Natural killer cell (primary cell): ENCODE results near the gene DMRTC2. TPM values are rescaled to one million over a fixed set of nuclear protein-coding genes. Genes with fewer than 3 reads are reported as not detected.

ENCODE experiments used
- ATAC-seq, 3 donors: fragments of 150-1000 bp in 2 of 3; fragments of 200-7000 bp in 1 of 3; cut with Tn5 transposase; 1 replicate in 1 of 3; 2 replicates in 2 of 3; pipeline ENCODE4 v1.10.0; 2021; ENCODE audit warnings: mild to moderate bottlenecking in 2 of 3, moderate library complexity in 2 of 3
- DNase-seq, 2 donors: peaks; one replicate each; pipeline versions ENCODE4 v3.0.0 to v3.0.0-alpha.2; 2013 to 2021; ENCODE audit warnings: mixed read lengths in 1 of 2
- H3K27ac ChIP-seq: one replicate; pipeline ENCODE4 v1.5.1; 2013; ENCODE audit warnings: mild to moderate bottlenecking, low read length
- H3K27me3 ChIP-seq: one replicate; pipeline ENCODE4 v1.6.1; 2013; ENCODE audit warnings: low read length; ENCODE audit not compliant: control insufficient read depth, insufficient read depth
- H3K36me3 ChIP-seq: one replicate; pipeline ENCODE4 v1.6.1; 2013; ENCODE audit warnings: low read length; ENCODE audit not compliant: control insufficient read depth, insufficient read depth
- H3K4me1 ChIP-seq: one replicate; pipeline ENCODE4 v1.6.1; 2013; ENCODE audit warnings: low read length; ENCODE audit not compliant: control insufficient read depth, insufficient read depth
- H3K4me3 ChIP-seq: one replicate; pipeline ENCODE4 v1.5.1; 2013; ENCODE audit warnings: low read length
- H3K9me3 ChIP-seq: one replicate; pipeline ENCODE4 v1.6.1; 2013; ENCODE audit warnings: low read length; ENCODE audit not compliant: control insufficient read depth, insufficient read depth
- H3K27ac Mint-ChIP-seq, 2 donors: one replicate each; pipeline ENCODE4 v1.8.0; 2022; ENCODE audit warnings: mild to moderate bottlenecking in 2 of 2, mixed read lengths in 2 of 2, moderate library complexity in 1 of 2
- H3K27me3 Mint-ChIP-seq, 2 donors: one replicate each; pipeline ENCODE4 v1.8.0; 2022; ENCODE audit warnings: low read depth in 2 of 2, mixed read lengths in 2 of 2
- H3K36me3 Mint-ChIP-seq: one replicate; pipeline ENCODE4 v1.8.0; 2022; ENCODE audit warnings: mixed read lengths
- H3K4me1 Mint-ChIP-seq, 2 donors: one replicate each; pipeline ENCODE4 v1.8.0; 2022; ENCODE audit warnings: mixed read lengths in 2 of 2
- H3K4me3 Mint-ChIP-seq: one replicate; pipeline ENCODE4 v1.8.0; 2022; ENCODE audit warnings: mild to moderate bottlenecking, moderate library complexity, mixed read lengths
- H3K9me3 Mint-ChIP-seq, 2 donors: one replicate each; pipeline ENCODE4 v1.8.0; 2022; ENCODE audit warnings: mixed read lengths in 2 of 2
- CTCF ChIP-seq: fragments of 200-600 bp; IDR thresholded peaks from one replicate; pipeline ENCODE4 v1.8.0; 2022; ENCODE audit warnings: antibody characterized with exemption
- WGBS: methylation state at CpG from one replicate; pipeline ENCODE4 v1.1.7; 2013; ENCODE audit warnings: missing lambda C conversion rate; ENCODE audit not compliant: insufficient coverage; 5-methylcytosine and 5-hydroxymethylcytosine counted together
- intact Hi-C: fragments of 100-400 bp; cut with micrococcal nuclease; formaldehyde crosslinking; loops from one replicate; pipeline ENCODE4 v1.14.2; 2022
- total RNA-seq, 4 donors: library from RNA; stranded (reverse); fragments of 120-200 nt in 1 of 4; gene quantifications; one replicate each; pipeline versions ENCODE4 v1.2.3 to v1.2.4, GENCODE V29; 2013 to 2022

The DMRTC2 gene
- total RNA-seq, 3 donors from 2014 or later (not counting 1 experiment from before 2014, with no cell fraction given), result not detected

GRCh38 chr19:41816761-41817160 is 28.1 kb upstream of the DMRTC2 start:
- ATAC-seq (no peak), DNase-seq (no peak)
- Histone ChIP-seq H3K27me3 (no peaks in the 10 kb centered on the region), H3K4me3 (no peak overlapping the region), H3K36me3 (no peaks in the 10 kb centered on the region), H3K4me1 (no peaks in the 10 kb centered on the region), H3K27ac (no peak overlapping the region), H3K9me3 (no peaks in the 10 kb centered on the region)
- intact Hi-C loops, result no loop called here
- H3K36me3 Mint-ChIP-seq, result no peaks in the 10 kb centered on the region
- no peak for TF ChIP-seq CTCF
- peaks cover 0 to 8% of the 10 kb centered on the region in 2 donors for H3K27me3 Mint-ChIP-seq
- no peak overlapping the region for H3K27ac Mint-ChIP-seq
- H3K4me3 Mint-ChIP-seq, result no peak overlapping the region
- peaks cover 0 to 5% of the 10 kb centered on the region in 2 donors for H3K4me1 Mint-ChIP-seq
- 96% methylated on average over 2 of the region's 2 CpGs for WGBS
- H3K9me3 Mint-ChIP-seq, result no peaks in the 10 kb centered on the region

- no peak overlapping the region for H3K4me3 Mint-ChIP-seq
- no peak overlapping the region for H3K27ac ChIP-seq
- H3K36me3 Mint-ChIP-seq, result no peaks in the 10 kb centered on the region
- H3K4me3 ChIP-seq, result no peak overlapping the region
- peak; percentile 64 for TF ChIP-seq CTCF
- no peaks in the 10 kb centered on the region for H3K9me3 ChIP-seq
- 35% methylated on average over 12 of the region's 12 CpGs for WGBS
- ATAC-seq (peak; percentile 64 to 81 (median 81)), DNase-seq (peak in 1 of 2 donors; percentile 71)
- no peak overlapping the region for H3K27ac Mint-ChIP-seq
- peaks cover 18% of the 10 kb centered on the region in 2 donors for H3K27me3 Mint-ChIP-seq
- H3K36me3 ChIP-seq, result no peaks in the 10 kb centered on the region
- intact Hi-C loops, result no loop called here
- no peaks in the 10 kb centered on the region for H3K27me3 ChIP-seq
- H3K4me1 ChIP-seq, result no peaks in the 10 kb centered on the region
- H3K9me3 Mint-ChIP-seq, result no peaks in the 10 kb centered on the region
- H3K4me1 Mint-ChIP-seq, result peaks cover 0 to 5% of the 10 kb centered on the region in 2 donors
These were observed 23.7 kb upstream of the DMRTC2 start for GRCh38 chr19:41821003-41821735.

- Mint-ChIP-seq H3K36me3 (no peaks in the 10 kb centered on the region), H3K4me3 (no peak overlapping the region), H3K27ac (no peak overlapping the region), H3K4me1 (peaks cover 0 to 5% of the 10 kb centered on the region in 2 donors), H3K9me3 (no peaks in the 10 kb centered on the region), H3K27me3 (peaks cover 8 to 23% of the 10 kb centered on the region in 2 donors)
- no peaks in the 10 kb centered on the region for H3K27me3 ChIP-seq
- ATAC-seq, result no peak
- WGBS, result 87% methylated on average over 13 of the region's 13 CpGs
- TF ChIP-seq CTCF, result no peak
- intact Hi-C loops, result no loop called here
- no peak overlapping the region for H3K4me3 ChIP-seq
- no peaks in the 10 kb centered on the region for H3K9me3 ChIP-seq
- no peak overlapping the region for H3K27ac ChIP-seq
- no peaks in the 10 kb centered on the region for H3K36me3 ChIP-seq
- no peaks in the 10 kb centered on the region for H3K4me1 ChIP-seq
- no peak for DNase-seq
These were observed 6.7 kb upstream of the DMRTC2 start for GRCh38 chr19:41837981-41838708.
